ENCODE data around the gene PLAA.
"Not testable (repeated sequence)": the region's sequence is repeated elsewhere in the genome, so short reads cannot be mapped to it uniquely, and the experiment has no call there.

The PLAA gene

GRCh38 chr9:26928902-26929495 is 18.0 kb downstream of the PLAA start:
- DNase-seq: no peak

DNA sequence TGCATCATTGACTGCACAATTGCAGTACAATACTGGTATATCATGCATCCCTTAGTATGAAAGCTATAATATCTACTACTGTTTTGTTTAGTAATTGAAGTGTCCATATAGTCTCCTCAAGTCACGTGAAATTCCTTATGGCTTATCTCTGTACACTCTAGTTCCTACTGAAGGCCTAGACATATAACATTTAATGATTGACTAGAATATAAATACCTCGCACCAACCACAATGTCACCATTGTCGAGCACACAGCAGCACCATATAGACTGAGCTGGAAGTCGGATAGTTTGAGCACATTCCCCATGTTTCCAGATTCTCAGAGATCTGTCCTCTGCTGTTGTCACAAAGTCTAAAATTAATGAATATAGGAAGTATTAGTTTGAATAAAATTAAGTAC is 21.4 kb downstream of the PLAA start:
- no peak for DNase-seq

- no peak for DNase-seq
These were observed 27.3 kb downstream of the PLAA start for GRCh38 chr9:26919698-26920097.

DNA sequence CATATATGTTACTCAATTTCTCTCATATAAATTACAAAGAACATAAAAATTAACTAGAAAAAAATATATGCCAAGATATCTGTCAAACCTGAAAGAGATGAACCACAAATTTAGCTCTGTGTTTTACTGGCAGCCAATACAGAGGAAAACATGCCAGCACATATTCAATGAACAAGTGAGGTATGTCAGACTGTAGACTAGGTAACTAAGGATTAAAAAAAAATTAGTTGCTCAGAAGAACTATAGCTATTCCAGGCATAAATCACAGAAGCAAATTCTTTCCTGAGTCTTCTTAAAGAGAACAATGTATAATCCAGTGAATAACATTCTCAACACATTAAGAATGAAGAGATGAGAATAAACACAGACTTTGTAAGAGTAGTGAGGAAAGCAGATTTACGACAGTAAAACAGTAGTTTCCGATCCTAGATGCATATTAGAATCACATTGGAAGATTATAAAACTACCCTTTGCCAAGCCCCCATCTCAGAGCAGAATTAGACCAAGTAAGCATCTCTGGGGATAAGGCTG is 33.8 kb downstream of the PLAA start:
- DNase-seq: no peak

DNA sequence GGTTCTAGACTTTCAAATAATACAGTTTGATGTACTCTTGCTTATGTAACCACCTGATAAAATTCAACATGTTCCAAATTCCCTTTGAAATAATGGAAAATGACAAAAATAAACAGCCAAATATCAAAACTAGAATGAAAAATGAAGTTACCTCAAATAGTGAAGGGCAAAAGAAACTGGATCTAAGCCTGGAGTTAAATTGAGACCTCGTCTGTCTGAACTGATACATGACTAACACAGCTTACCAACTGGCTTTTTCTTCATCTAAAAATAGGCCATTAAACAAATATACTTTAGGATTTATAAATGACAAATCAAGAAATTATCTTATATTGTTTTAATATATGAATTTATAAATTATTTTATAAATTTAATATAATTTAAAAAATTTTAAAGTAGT is 42.4 kb downstream of the PLAA start:
- no peak for DNase-seq

DNA sequence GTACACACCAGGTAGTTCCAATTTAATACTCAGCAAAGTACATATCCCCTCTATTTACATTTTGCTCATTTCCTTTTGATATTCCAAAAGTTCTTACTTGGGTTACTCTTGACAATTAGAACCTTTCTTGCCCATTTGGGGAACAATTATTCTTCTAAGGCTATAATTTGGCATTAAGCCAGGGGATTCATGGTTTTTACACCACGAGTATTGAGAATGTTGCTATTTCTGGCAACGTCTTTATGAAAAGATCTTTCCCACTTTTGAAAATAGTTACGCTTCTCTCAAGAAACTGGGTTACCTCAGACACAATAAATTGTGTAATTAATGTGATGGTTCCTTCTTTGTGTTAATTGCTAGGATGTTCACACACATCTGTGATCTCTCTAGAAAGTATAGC is 43.0 kb downstream of the PLAA start:
- DNase-seq: no peak

DNA sequence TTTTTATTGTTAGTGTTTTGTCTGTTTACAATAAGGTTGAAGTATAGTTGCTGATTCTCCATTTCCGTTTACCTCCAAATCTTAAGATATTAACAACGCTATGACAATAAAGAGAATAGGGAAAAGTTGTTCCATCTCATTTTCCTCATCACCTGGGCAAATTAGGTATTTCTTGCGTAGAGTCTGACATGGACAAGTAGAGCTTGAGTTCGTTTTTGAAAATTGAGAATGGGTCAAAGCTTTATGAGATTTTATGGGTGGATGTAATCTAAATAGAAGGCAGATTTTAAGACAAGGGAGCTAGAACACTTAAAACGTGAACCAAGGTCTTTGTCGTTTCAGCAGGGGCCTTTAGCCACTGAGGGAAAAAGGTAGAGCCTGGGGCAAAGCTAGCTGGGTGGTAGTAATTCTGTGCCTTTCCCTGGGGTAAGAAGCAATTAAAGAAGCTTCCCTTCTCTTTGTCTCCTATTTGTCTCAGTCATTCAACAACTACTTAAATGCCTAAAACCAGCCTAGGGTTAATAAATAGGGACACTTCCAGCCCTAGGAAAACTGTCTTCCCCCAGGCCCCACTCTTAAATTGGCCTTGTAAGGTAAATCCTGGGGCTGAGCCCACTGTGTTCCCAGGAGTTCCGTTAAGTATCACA is 53.9 kb downstream of the PLAA start:
- no peak for DNase-seq

- peak; percentile 93 for DNase-seq
These were observed 54.6 kb downstream of the PLAA start, which contains the start of gene CAAP1 for GRCh38 chr9:26892251-26893029. TSS of gene CAAP1 (minus strand) at chr9:26892802. CDS start at chr9:26892715, 87 bp downstream.

- peak; percentile 2 for DNase-seq
These were observed 55.3 kb downstream of the PLAA start for GRCh38 chr9:26891726-26892125.

GRCh38 chr9:26888271-26888670 is 58.8 kb downstream of the PLAA start:
- DNase-seq: no peak

GRCh38 chr9:26882154-26882553 is 64.9 kb downstream of the PLAA start:
- no peak for DNase-seq

DNA sequence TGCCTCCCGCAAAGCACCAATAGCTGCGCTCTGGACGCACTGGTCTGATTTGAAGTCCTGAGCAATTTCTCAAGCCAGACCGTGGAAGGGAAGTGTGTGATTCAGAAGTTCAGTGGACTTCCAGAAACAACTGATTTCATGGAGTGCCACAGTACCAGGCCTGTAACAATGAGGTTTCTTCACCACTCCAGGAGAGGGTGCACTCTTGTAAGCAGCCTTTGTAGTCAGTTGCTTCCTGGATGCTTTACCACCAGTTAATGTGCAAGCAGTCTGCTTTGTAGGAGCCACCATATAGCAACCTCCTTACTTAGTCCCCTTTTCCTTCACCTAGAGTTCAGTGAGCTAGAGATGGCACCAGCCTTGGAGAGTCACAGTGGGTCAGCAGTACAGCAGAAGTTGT is 66.8 kb downstream of the PLAA start:
- DNase-seq: no peak

DNA sequence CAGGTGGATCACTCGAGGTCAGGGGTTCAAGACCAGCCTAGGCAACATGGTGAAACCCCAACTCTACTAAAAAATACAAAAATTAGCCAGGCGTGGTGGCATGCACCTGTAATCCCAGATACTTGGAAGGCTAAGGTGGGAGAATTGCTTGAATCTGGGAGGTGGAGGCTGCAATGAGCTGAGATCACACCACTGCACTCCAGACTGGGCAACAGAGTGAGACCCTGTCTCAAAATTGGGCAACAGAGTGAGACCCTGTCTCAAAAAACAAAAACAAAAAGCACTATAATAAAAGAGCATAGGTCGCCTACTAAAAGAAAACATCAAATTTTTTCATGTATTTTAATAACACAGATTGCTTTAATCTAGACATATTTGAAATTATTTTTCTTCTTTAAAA is 71.9 kb downstream of the PLAA start:
- not testable (repeated sequence) for DNase-seq

DNA sequence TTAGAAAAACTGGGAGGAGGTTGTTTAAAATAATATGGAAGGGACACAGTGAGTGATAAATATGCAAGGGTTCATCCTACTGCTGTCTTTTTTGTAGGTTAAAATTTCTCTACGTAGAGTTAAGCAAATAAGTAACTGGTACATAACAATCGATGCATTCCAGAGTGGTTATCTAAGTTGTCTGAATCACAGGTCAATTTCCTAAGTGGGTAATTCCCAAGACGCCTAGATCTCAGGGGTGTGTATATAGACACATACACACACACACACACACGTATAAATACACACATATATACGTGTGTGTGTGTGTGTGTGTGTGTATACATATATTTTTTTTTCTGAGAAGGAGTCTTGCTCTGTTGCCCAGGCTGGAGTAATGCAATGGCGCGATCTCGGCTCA is 76.8 kb downstream of the PLAA start:
- DNase-seq: no peak

DNA sequence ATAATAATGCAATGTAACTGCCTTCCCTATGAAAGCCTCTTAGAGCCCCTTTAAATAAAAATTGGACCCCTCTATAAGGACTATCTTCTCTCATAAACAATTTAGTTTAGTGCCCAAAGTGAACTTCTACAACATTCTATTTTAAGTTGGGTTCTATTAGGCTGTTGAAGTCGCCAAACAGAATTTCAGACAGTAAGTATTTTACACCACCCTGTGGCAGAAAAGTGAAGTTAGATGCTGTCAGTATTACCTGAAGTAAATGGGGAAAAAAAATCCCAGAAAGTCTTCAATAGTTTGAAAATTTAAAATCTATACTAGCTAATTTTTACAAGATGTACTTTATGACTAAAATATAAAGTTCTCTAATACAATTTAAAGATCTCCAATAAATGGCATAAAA is 84.0 kb downstream of the PLAA start:
- DNase-seq: no peak

- peak; percentile 33 for DNase-seq
These were observed 90.5 kb downstream of the PLAA start for GRCh38 chr9:26856413-26857032.

Data from CD4-positive, alpha-beta T cell treated with Interleukin-17A for 1 hour (primary cell).